NOMO-1 treated with DMSO at 0.1 percent for 48 hours (cell line): ENCODE measurements around the gene MYH14.
A peak's percentile ranks its signal among the peaks of the same experiment; 100 is the strongest.

Source experiments
- DNase-seq: peaks from one replicate; lab custom pipeline; 2025; ENCODE audit not compliant: unreplicated experiment; lab: John Stamatoyannopoulos, UW

MYH14 gene

GRCh38 chr19:50203281-50204080, at the start of gene MYH14:
MYH14 (plus strand) TSS chr19:50203622; CDS start chr19:50210366, 6,744 bp downstream.
- no peak for DNase-seq

DNA sequence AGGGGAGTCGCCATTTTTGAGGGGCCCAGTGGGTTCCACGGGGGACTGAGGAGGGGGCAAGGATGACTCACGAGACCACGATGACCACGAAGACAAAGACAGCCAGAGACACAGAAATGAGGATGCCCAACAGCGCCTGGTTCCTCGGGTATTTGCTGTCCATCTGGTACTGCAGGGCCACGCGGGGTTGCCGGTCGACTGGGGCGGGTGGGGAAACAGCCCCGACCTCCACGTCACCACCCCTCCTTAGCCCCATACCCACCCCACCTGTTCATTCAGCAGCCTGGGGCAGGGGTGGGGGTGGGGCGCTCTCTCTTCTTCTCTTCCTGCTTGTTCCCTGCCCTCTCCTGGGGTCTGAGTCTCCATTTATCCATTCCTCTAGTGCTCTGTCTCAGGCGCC, 48.9 kb upstream of the MYH14 start:
- no peak for DNase-seq

- no peak for DNase-seq
Observed at GRCh38 chr19:50155520-50156109, 47.8 kb upstream of the MYH14 start.

GRCh38 chr19:50158577-50158976, 44.8 kb upstream of the MYH14 start:
- no peak for DNase-seq

DNA sequence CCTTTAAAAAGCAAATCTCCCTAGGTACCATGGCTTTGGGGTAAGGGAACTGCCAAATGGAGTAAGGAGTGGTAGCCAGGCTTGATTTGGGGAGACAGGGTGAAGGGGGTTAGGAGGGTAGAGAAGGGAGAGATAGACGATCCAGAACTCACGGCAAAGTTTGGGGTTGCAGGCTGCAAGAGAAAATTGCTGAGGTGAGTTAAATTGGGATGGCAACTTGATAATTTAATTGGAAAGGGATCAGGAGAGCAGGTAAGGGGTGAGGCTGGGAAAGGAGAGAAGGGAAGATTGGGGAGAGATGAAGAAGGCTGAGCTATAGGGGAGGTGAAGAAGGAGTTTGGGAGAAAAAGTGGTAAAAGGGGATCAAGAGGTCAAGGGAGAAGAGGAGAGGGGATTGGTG, 44.3 kb upstream of the MYH14 start:
- no peak for DNase-seq

DNA sequence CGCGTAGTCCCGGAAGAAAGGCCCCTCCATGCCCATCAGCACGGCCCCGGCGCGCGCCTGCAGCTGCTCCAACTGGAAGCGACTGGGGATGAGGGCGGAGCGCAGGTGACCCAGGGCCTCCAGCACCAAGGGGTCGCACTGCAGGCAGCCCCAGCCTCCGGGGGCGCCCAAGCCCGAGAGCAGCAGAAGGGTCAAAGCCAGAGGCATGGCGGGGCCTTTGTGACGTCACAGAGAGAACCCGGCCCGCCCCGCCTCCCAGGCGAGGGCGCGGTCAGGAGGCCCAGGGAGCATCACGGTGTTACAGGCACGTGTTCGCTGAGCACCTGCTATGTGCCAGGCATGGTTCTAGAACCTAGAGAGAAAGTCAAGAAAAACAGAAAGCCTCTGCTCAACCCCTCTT, 40.4 kb upstream of the MYH14 start, which contains the start of gene IZUMO2:
IZUMO2 (minus strand) TSS at position 294 of the 400 bp plus-strand sequence; CDS start at position 207, 87 bp downstream.
- DNase-seq = no peak

GRCh38 chr19:50167314-50167721, 36.1 kb upstream of the MYH14 start:
- no peak for DNase-seq

DNA sequence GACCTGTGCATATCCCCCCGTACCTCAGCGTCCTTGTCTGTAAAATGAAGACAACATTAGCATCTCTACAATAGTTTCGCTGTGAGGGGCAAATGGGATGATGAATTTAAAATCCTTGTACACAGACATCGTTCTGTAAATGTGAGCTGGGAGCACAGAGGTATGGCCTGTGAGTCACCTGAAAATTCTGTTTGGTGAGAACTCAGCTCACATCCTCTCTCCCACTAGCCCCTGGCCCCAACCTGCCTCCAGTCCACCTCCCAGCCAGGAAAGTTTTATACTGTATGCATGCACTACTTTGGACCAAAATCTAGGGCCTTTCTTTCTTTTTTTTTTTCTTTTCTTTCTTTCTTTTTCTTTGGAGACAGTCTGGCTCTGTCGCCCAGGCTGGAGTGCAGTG, 31.7 kb upstream of the MYH14 start:
- DNase-seq = no peak

GRCh38 chr19:50172726-50173125, 30.7 kb upstream of the MYH14 start:
- no peak for DNase-seq

DNA sequence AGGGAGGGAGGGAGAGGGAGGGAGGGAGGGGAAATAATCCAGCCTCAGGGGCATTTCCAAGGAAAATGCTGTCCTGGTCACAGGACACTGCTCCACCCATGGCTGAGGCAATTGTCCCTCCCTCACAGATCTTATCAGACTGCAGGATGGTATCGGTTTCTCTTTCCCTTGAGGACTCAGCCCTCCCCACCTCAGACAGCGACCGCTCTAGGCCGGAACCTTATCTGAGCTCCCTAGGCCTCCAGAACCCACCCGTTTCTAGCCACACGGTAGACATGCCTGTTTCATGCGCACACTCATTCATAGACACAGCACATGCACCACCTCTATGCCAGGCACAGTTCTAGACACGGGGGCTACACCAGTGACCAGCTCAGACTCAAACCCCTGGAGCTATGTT, 30.3 kb upstream of the MYH14 start:
- no peak for DNase-seq

DNA sequence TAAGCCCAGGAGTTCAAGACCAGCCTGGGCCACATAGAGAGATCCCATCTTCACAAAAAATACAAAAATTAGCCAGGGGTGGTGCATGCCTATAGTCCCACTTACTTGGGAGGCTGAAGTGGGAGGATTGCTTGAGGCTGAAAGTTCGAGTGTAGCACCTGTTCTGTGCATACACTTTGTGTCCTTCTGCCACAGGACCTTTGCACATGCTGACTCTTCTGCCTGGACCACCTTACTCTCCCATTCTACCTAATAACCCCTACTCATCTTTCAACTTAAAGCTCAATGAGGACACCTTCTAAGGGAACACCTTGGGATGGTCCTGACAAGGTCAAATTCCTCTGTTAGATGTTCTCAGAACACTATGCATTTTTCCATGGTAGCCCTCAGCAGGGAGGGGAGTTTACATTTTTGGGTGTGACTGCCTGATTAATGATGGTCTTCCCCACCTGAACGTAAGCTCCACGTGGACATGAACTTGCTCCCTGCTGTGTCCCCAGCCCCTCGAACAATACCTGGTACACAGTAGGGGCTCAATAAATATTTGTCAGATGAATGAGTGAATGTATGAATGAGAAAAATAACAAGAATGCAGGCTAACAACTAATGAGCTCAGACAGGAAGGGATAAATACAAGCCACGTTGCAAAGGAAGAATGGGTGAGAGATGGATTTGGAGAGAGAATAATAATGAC, 29.2 kb upstream of the MYH14 start:
- no peak for DNase-seq

GRCh38 chr19:50175924-50176323, 27.5 kb upstream of the MYH14 start:
- DNase-seq = no peak

GRCh38 chr19:50176775-50177174, 26.6 kb upstream of the MYH14 start:
- DNase-seq = no peak

- DNase-seq = no peak
Observed at GRCh38 chr19:50178320-50178719, 25.1 kb upstream of the MYH14 start.

GRCh38 chr19:50178859-50179537, 24.4 kb upstream of the MYH14 start:
- no peak for DNase-seq

DNA sequence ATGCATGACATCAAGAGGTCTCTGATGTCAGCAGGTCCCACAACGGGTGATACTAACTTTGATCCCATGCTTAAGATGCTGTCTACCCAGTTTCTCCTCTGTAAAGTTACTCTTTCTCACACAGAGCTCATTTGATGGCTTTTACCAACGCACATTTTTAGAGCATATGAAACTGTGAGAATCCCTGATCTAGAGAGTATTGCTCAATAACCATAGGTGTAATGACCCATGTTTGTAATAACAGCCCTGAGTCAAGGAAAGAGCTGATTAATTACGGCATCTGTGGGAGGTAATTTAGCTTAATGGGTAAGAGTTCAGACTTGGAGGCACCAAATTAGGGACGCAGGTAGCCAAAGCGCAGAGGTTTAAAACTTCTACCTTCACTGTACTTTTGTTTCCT, 22.3 kb upstream of the MYH14 start:
- DNase-seq = no peak

DNA sequence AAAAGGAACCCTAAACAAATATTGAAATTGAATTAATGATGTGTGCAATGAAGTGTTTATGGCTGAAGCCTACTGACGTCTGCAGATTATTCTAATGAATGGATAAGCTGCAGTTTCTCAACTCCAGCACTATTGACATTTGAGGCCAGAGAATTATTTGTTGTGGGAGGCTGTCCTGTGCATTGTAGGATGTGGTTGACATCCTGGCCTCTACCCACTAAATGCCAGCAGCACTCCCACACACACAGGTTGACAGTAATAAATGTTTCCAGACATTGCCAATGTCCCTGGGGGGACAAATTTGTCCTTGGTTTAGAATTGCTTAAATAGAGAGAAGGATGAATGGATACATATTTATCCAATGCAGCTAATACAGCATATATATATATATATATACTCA, 19.2 kb upstream of the MYH14 start:
- DNase-seq = no peak

GRCh38 chr19:50187937-50188336, 15.5 kb upstream of the MYH14 start:
- no peak for DNase-seq

DNA sequence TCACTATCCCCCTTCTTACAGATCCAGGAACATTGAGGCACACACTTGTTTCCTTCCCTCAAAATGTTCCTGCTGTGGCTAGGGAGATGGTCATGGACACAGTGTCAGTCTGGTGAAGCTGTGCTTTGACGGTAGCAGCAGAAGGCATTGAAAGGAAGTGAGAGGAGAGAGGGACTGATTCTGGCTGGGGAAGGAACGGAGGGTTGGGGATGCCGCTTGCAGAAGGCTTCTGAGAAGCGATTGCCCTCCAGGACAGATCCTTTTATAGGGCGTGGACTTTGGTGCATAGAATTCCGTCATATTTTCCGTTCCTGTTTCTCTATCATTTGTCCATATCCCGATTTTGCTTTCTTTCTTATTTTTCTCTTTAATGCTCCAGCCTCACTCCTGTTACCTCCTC, 14.1 kb upstream of the MYH14 start:
- no peak for DNase-seq

GRCh38 chr19:50190439-50190891, 13.0 kb upstream of the MYH14 start:
- DNase-seq = peak; percentile 81

DNA sequence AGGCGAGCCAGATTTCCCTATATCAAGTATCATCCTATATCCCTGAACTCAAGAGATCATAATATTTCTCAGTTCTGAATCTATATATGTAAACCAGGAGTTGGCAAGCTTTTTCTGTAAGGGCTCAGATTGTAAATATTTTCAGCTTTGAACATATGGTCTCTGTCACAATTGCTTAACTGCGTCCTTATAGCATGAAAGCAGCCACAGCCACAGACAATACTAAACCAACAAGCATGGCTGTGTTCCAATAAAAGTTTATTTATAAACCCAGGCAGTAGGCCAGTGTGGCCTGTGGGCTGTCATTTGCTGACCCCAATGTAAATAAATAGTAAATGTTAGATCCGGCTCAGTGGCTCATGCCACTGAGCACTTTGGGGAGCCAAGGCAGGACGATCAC, 12.2 kb upstream of the MYH14 start:
- DNase-seq = peak; percentile 27
